HEK293 (cell line): ENCODE results near the gene PDE11A.

ENCODE experiments used
- CTCF ChIA-PET: fragments of 350-600 bp; formaldehyde crosslinking; extraction: SDS; loops from one replicate; lab custom pipeline; 2021; ENCODE audit warnings: antibody characterized with exemption; lab: Yijun Ruan, JAX
- POLR2A ChIA-PET: fragments of 300-600 bp; formaldehyde crosslinking; extraction: SDS; loops from one replicate; lab custom pipeline; 2020; ENCODE audit warnings: antibody characterized with exemption, inconsistent platforms; lab: Yijun Ruan, JAX
- H3K27ac ChIP-seq: fragments of 200-500 bp; sonication (Bioruptor generic); 2 replicates; pipeline ENCODE4 v1.5.1; 2014; ENCODE audit warnings: low read depth, low read length, control low read depth, inconsistent platforms; ENCODE audit errors: extremely low read depth
- H3K36me3 ChIP-seq, 2 experiments: fragments of 200-500 bp in 1 of 2; sonication (Bioruptor generic) in 1 of 2; 1 replicate in 1 of 2; 2 replicates in 1 of 2; pipeline ENCODE4 v1.5.1; 2014 to 2017; ENCODE audit warnings: inconsistent platforms in 2 of 2, low read length in 2 of 2; ENCODE audit not compliant: control insufficient read depth in 2 of 2, insufficient read depth in 1 of 2
- H3K4me1 ChIP-seq: fragments of 200-500 bp; sonication (Bioruptor generic); 2 replicates; pipeline ENCODE4 v1.5.1; 2014; ENCODE audit warnings: mild to moderate bottlenecking, low read length, inconsistent platforms; ENCODE audit not compliant: control insufficient read depth, insufficient read depth
- H3K4me3 ChIP-seq: 2 replicates; pipeline ENCODE4 v1.5.1; 2011; ENCODE audit warnings: low read depth, mild to moderate bottlenecking, control low read depth, low read length, moderate library complexity
- H3K9me3 ChIP-seq: fragments of 200-500 bp; sonication (Bioruptor generic); 2 replicates; pipeline ENCODE4 v1.5.1; 2014; ENCODE audit warnings: low read depth, low read length, inconsistent platforms; ENCODE audit not compliant: control insufficient read depth, insufficient read depth
- BCL11B ChIP-seq: fragments of 450-650 bp; formaldehyde crosslinking; IDR thresholded peaks from 2 replicates; pipeline ENCODE4 v1.5.1; 2016; ENCODE audit warnings: low read depth, missing biosample characterization, missing genetic modification characterization
- SP7 ChIP-seq: fragments of 450-650 bp; formaldehyde crosslinking; IDR thresholded peaks from 2 replicates; pipeline ENCODE4 v1.5.1; 2016; ENCODE audit warnings: missing biosample characterization, missing genetic modification characterization
- YY2 ChIP-seq: fragments of 450-650 bp; formaldehyde crosslinking; IDR thresholded peaks from 2 replicates; pipeline ENCODE4 v1.5.1; 2016; ENCODE audit warnings: missing biosample characterization, missing genetic modification characterization
- ZBTB20 ChIP-seq: fragments of 450-650 bp; formaldehyde crosslinking; IDR thresholded peaks from 2 replicates; pipeline ENCODE4 v1.5.1; 2016; ENCODE audit warnings: missing biosample characterization, missing genetic modification characterization
- ZFP69B ChIP-seq: fragments of 450-650 bp; formaldehyde crosslinking; IDR thresholded peaks from 2 replicates; pipeline ENCODE4 v1.5.1; 2016; ENCODE audit warnings: missing biosample characterization, missing genetic modification characterization
- ZNF133 ChIP-seq: fragments of 450-650 bp; formaldehyde crosslinking; IDR thresholded peaks from 2 replicates; pipeline ENCODE4 v1.5.1; 2016; ENCODE audit warnings: missing biosample characterization, missing genetic modification characterization
- ZNF169 ChIP-seq: fragments of 450-650 bp; formaldehyde crosslinking; IDR thresholded peaks from 2 replicates; pipeline ENCODE4 v1.5.1; 2016; ENCODE audit warnings: missing biosample characterization, missing genetic modification characterization
- ZNF292 ChIP-seq: fragments of 450-650 bp; formaldehyde crosslinking; IDR thresholded peaks from 2 replicates; pipeline ENCODE4 v1.5.1; 2016; ENCODE audit warnings: low read depth, missing biosample characterization, missing genetic modification characterization, borderline replicate concordance
- ZNF350 ChIP-seq: fragments of 450-650 bp; formaldehyde crosslinking; IDR thresholded peaks from 2 replicates; pipeline ENCODE4 v1.5.0; 2017; ENCODE audit warnings: missing biosample characterization, mild to moderate bottlenecking, missing genetic modification characterization
- ZNF596 ChIP-seq: fragments of 450-650 bp; IDR thresholded peaks from 2 replicates; pipeline ENCODE4 v1.5.0; 2018; ENCODE audit warnings: missing biosample characterization, mild to moderate bottlenecking, missing genetic modification characterization, moderate library complexity
- ZNF660 ChIP-seq: fragments of 450-650 bp; IDR thresholded peaks from 2 replicates; pipeline ENCODE4 v1.5.1; 2018; ENCODE audit warnings: missing biosample characterization, mild to moderate bottlenecking, missing genetic modification characterization
- TF ChIP-seq, protein P1 (sequence below): fragments of 450-650 bp; formaldehyde crosslinking; IDR thresholded peaks from 2 replicates; pipeline ENCODE4 v1.5.1; 2017; ENCODE audit warnings: missing biosample characterization, missing genetic modification characterization
- TF ChIP-seq, protein P2 (sequence below): fragments of 450-650 bp; formaldehyde crosslinking; IDR thresholded peaks from 2 replicates; pipeline ENCODE4 v1.5.1; 2016; ENCODE audit warnings: missing biosample characterization, missing genetic modification characterization
- TF ChIP-seq, protein P3 (sequence below): sonication (generic); formaldehyde crosslinking; IDR thresholded peaks from 2 replicates; pipeline ENCODE4 v1.8.1; 2022; ENCODE audit warnings: mild to moderate bottlenecking, moderate library complexity, missing genetic modification reagents
- TF ChIP-seq, protein P4 (sequence below): fragments of 450-650 bp; formaldehyde crosslinking; IDR thresholded peaks from 2 replicates; pipeline ENCODE4 v1.5.0; 2017; ENCODE audit warnings: missing biosample characterization, missing genetic modification characterization, borderline replicate concordance
- TF ChIP-seq, protein P5 (sequence below): fragments of 450-650 bp; formaldehyde crosslinking; IDR thresholded peaks from 2 replicates; pipeline ENCODE4 v1.5.1; 2016; ENCODE audit warnings: missing biosample characterization, missing genetic modification characterization

Gene PDE11A

DNA sequence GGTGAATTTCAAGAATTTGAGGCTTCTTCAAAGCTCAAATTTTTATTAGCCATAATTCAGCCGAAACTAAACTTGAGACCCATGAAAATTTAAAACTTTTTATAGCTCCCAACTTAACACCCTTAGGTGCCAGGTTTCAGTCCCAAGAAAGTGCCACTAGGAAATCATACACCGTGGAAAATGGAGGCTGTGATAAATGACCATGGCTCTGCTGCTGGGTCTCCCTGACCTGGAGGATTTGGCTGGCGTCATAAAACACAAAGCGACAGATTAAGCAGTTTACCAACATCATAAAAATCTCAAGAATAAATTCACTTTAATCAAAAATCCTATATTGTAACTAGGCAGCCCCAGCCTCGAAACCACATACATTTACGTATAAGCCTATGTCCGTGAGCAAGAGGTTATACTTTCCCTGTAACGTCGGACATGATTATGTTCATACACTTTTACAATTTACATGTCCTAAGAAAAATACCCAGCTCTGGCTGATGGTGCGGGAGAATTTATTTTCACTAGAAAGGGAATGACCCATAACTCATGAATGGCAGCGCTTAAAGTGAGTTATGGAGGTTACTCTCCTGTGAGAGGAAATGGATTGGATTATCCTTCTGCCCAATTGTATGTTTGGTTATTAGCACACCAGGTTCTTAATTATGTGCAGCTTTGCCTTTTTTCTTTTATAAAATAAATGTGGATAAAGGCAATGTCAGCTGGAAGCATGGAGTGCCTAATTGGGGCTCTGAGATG, 350.6 kb downstream of the PDE11A start (continued):
- TF ChIP-seq, protein P1, sequence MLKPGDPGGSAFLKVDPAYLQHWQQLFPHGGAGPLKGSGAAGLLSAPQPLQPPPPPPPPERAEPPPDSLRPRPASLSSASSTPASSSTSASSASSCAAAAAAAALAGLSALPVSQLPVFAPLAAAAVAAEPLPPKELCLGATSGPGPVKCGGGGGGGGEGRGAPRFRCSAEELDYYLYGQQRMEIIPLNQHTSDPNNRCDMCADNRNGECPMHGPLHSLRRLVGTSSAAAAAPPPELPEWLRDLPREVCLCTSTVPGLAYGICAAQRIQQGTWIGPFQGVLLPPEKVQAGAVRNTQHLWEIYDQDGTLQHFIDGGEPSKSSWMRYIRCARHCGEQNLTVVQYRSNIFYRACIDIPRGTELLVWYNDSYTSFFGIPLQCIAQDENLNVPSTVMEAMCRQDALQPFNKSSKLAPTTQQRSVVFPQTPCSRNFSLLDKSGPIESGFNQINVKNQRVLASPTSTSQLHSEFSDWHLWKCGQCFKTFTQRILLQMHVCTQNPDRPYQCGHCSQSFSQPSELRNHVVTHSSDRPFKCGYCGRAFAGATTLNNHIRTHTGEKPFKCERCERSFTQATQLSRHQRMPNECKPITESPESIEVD = peak; percentile 87
- TF ChIP-seq, protein P2, sequence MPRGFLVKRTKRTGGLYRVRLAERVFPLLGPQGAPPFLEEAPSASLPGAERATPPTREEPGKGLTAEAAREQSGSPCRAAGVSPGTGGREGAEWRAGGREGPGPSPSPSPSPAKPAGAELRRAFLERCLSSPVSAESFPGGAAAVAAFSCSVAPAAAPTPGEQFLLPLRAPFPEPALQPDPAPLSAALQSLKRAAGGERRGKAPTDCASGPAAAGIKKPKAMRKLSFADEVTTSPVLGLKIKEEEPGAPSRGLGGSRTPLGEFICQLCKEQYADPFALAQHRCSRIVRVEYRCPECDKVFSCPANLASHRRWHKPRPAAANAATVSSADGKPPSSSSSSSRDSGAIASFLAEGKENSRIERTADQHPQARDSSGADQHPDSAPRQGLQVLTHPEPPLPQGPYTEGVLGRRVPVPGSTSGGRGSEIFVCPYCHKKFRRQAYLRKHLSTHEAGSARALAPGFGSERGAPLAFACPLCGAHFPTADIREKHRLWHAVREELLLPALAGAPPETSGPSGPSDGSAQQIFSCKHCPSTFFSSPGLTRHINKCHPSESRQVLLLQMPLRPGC = no peak
- no peak for TF ChIP-seq ZNF350
- TF ChIP-seq, protein P3, sequence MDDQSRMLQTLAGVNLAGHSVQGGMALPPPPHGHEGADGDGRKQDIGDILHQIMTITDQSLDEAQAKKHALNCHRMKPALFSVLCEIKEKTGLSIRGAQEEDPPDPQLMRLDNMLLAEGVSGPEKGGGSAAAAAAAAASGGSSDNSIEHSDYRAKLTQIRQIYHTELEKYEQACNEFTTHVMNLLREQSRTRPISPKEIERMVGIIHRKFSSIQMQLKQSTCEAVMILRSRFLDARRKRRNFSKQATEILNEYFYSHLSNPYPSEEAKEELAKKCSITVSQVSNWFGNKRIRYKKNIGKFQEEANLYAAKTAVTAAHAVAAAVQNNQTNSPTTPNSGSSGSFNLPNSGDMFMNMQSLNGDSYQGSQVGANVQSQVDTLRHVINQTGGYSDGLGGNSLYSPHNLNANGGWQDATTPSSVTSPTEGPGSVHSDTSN = no peak

DNA sequence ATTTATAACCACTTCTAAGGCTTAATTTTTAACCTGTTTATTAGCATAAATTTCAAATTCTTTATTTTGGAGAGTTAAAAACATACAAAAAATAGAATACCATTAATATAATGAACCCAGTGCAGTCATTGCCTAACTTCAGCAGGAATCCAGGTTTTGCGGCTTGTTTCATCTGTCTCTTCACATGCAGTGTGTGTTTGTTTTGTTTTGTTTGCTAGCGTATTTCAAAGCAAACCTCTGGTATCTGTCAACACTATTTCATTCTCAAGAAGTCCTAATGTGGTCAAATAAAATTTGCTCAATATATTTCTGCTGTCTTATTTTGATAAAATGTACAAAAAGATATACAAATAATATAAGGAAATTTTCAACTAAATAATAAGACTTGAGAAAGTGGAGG, 351.5 kb downstream of the PDE11A start:
- no peaks in the 10 kb centered on the region for H3K36me3 ChIP-seq
- no peak overlapping the region for H3K4me3 ChIP-seq
- H3K27ac ChIP-seq = no peak overlapping the region
- no peaks in the 10 kb centered on the region for H3K9me3 ChIP-seq
- H3K4me1 ChIP-seq = no peaks in the 10 kb centered on the region; the same call in 1 of the 2 replicates
- CTCF ChIA-PET = interaction anchor here (0.6 to 1.8 kb wide), 7 partner anchors 38 to 572 kb away, joined by 3 to 8 read pairs (median 4); no protein-coding TSS in a partner anchor
- POLR2A ChIA-PET = interaction anchor here (0.6 kb wide), 1 partner anchor 366 kb away, joined by 3 read pairs; no protein-coding TSS in a partner anchor
- TF ChIP-seq ZNF660 (tag by site-specific recombination) = no peak
- TF ChIP-seq ZFP69B (tag by site-specific recombination) = no peak
- TF ChIP-seq, protein P4, sequence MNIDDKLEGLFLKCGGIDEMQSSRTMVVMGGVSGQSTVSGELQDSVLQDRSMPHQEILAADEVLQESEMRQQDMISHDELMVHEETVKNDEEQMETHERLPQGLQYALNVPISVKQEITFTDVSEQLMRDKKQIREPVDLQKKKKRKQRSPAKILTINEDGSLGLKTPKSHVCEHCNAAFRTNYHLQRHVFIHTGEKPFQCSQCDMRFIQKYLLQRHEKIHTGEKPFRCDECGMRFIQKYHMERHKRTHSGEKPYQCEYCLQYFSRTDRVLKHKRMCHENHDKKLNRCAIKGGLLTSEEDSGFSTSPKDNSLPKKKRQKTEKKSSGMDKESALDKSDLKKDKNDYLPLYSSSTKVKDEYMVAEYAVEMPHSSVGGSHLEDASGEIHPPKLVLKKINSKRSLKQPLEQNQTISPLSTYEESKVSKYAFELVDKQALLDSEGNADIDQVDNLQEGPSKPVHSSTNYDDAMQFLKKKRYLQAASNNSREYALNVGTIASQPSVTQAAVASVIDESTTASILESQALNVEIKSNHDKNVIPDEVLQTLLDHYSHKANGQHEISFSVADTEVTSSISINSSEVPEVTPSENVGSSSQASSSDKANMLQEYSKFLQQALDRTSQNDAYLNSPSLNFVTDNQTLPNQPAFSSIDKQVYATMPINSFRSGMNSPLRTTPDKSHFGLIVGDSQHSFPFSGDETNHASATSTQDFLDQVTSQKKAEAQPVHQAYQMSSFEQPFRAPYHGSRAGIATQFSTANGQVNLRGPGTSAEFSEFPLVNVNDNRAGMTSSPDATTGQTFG (tag by site-specific recombination) = no peak
- TF ChIP-seq ZBTB20 = no peak
- TF ChIP-seq, all 188 proteins: peak for 0

DNA sequence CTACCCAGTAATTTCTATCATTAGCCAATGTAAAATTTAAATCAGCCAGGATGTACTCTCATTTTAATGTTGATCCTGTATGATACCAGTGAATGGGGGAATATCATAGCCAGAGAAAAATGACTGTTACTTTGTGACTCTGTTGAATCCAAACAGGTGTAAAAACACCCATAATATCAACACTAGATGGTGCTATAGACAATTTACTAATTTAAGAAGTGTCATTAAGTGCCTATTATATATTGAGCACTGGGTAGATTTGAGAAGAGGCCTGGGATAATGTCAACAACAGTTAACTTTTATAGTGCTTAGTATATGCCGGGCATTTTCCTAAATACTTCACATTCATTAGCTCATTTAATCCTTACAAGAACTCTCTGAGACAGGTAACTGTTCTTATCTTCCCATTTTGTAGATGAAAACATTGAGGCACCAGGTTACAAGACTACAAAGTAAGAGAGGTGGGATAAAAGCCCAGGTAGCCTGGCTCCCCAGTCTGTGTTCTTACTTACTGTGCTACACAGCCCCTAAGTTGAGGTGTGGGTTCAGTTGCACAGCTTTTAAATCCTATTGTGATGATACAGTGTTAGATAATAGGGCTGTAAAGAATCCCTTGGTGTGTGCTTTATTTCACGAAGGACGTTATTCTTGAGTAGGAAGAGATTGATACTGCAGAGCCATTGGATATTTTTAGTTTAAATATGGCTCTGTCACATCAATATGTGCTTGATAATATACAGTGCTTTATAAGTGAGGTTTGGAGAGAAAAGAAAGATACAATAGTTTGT, 354.6 kb downstream of the PDE11A start:
- H3K27ac ChIP-seq = no peak overlapping the region
- no peak overlapping the region for H3K4me3 ChIP-seq
- no peak for TF ChIP-seq SP7 (tag by site-specific recombination)
- no peaks in the 10 kb centered on the region for H3K36me3 ChIP-seq
- CTCF ChIA-PET = interaction anchor here (0.6 to 1.6 kb wide), 12 partner anchors 25 to 557 kb away, joined by 3 to 8 read pairs (median 4); no protein-coding TSS in a partner anchor
- no peaks in the 10 kb centered on the region for H3K9me3 ChIP-seq
- H3K4me1 ChIP-seq = no peaks in the 10 kb centered on the region; the same call in 1 of the 2 replicates
- POLR2A ChIA-PET = no interaction called here

DNA sequence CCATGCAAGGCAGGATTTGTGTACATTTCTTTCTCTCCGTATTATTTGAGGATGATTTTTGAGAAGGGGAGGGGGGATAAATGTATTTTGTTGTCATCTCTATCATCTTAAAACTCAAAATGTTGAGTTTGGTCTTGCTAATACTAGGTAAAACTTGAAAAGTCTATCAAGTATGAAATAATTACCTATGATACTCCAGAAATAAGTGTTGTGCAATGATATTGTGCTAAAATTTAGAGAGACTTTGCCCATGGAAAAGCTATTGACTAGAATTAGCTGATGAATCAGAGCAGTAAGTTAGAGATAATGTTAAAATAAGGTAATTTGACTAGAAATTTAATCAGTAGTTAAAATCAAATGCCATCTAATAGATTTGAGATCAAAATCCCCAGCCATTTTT, 356.1 kb downstream of the PDE11A start:
- ChIA-PET CTCF (interaction anchor here (0.5 to 1.6 kb wide), 3 partner anchors 12 to 227 kb away, joined by 3 to 8 read pairs (median 4); no protein-coding TSS in a partner anchor), POLR2A (no interaction called here)
- no peak overlapping the region for H3K27ac ChIP-seq
- no peaks in the 10 kb centered on the region for H3K4me1 ChIP-seq
- no peak overlapping the region for H3K4me3 ChIP-seq
- H3K36me3 ChIP-seq = no peaks in the 10 kb centered on the region
- H3K9me3 ChIP-seq = no peaks in the 10 kb centered on the region
- TF ChIP-seq ZNF169 (tag by site-specific recombination) = no peak
- TF ChIP-seq BCL11B (tag by site-specific recombination) = no peak
- no peak for TF ChIP-seq YY2 (tag by site-specific recombination)
- TF ChIP-seq, protein P5, sequence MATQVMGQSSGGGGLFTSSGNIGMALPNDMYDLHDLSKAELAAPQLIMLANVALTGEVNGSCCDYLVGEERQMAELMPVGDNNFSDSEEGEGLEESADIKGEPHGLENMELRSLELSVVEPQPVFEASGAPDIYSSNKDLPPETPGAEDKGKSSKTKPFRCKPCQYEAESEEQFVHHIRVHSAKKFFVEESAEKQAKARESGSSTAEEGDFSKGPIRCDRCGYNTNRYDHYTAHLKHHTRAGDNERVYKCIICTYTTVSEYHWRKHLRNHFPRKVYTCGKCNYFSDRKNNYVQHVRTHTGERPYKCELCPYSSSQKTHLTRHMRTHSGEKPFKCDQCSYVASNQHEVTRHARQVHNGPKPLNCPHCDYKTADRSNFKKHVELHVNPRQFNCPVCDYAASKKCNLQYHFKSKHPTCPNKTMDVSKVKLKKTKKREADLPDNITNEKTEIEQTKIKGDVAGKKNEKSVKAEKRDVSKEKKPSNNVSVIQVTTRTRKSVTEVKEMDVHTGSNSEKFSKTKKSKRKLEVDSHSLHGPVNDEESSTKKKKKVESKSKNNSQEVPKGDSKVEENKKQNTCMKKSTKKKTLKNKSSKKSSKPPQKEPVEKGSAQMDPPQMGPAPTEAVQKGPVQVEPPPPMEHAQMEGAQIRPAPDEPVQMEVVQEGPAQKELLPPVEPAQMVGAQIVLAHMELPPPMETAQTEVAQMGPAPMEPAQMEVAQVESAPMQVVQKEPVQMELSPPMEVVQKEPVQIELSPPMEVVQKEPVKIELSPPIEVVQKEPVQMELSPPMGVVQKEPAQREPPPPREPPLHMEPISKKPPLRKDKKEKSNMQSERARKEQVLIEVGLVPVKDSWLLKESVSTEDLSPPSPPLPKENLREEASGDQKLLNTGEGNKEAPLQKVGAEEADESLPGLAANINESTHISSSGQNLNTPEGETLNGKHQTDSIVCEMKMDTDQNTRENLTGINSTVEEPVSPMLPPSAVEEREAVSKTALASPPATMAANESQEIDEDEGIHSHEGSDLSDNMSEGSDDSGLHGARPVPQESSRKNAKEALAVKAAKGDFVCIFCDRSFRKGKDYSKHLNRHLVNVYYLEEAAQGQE (tag by site-specific recombination) = no peak
- no peak for TF ChIP-seq ZNF292 (tag by site-specific recombination)
- TF ChIP-seq ZNF133 (tag by site-specific recombination) = no peak
- TF ChIP-seq ZNF596 (tag by site-specific recombination) = no peak
